ENCODE data around the gene PGLYRP3. TPM values are rescaled to one million over a fixed set of nuclear protein-coding genes. Genes with fewer than 3 reads are reported as not detected.
"Not testable (repeated sequence)": the region's sequence is repeated elsewhere in the genome, so short reads cannot be mapped to it uniquely, and the experiment has no call there.

Gene PGLYRP3
- total RNA-seq, 1 experiment from 2014 or later: not detected

DNA sequence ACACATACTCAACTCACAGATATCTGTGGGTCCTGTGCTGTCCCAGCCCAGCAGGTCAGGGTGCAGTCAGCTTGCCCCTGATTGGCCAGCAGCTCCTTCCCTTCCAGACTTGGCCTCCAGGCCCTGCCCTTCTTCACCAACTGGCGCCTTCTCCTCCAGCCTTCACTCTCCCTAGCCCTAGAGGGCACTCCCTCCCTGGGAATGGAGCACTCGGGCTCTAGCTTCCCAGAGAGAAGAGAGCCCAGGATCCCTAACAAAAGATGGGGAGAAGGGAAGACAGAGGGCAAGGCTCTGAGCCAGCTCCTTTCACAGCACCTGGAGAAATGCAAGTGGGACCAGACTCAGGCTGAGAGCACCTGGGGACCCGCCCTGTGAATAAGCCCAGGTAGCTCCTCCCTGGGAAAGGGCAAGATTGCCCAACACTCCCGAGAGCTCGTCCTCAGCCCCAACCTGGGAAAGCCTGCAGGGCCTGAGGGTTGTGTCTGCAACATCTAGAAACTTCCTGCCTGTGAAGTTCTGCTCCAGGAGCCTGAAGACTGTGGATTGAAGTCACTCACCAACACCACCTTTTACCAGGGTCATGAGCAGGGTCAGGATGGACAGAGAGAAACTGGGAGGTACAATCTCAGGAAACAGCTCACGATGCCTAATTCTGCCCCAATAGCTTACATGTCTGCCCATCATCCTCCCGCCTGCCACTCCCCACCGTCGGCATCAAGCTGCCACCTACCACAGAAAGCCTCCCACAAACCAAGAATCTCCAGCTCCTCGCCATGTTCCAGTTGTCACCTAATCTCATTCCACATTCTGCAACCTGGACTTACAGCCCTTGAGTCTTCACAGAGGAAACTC lies 36.0 kb upstream of the PGLYRP3 start, which contains the start of gene PGLYRP4:
Gene PGLYRP4, minus strand, starts transcription at position 331 of the 852 bp plus-strand sequence. CDS start 909 bp downstream, outside the sequence.
- ChIA-PET POLR2A (ENCODE audit: unreplicated experiment) (no interaction called here), CTCF (interaction anchor here (0.6 kb wide), 1 partner anchor 19 kb away, joined by 3 read pairs; no protein-coding TSS in a partner anchor)
- peaks cover 16% of the 10 kb centered on the region; the same call in 1 of the 2 replicates for H3K27me3 ChIP-seq (ENCODE audit: insufficient read depth, low read depth)
- peaks cover 4% of the 10 kb centered on the region for H3F3A ChIP-seq (ENCODE audit: insufficient read depth, low read depth)
- intact Hi-C loops (cut with micrococcal nuclease; ENCODE audit: unreplicated experiment): no loop called here
- H2AFZ ChIP-seq: no peak within 1 kb of the TSS
- H3K4me3 ChIP-seq: no peak within 1 kb of the TSS
- H3K36me3 ChIP-seq (ENCODE audit: low read depth): no peaks in the 10 kb centered on the region
- no TSS peak for BruUV-seq (replicated peaks)
- no peaks in the 10 kb centered on the region for H3K9me2 ChIP-seq (ENCODE audit: insufficient read depth)
- TF ChIP-seq EZH2 (IDR thresholded peaks at IDR 0.05; ENCODE audit: low read depth) (no peak), CTCF (conservative IDR thresholded peaks at IDR 0.05) (no peak)
- no peaks in the 10 kb centered on the region for H4K20me1 ChIP-seq (ENCODE audit: insufficient read depth)
- H3K9me3 ChIP-seq (ENCODE audit: insufficient read depth, low read depth): no peaks in the 10 kb centered on the region
- no peak for DNase-seq
- H3K27ac ChIP-seq: no peak within 1 kb of the TSS
- H3K4me2 ChIP-seq: no peak within 1 kb of the TSS
- H3K79me2 ChIP-seq (ENCODE audit: low read depth): no peaks in the 10 kb centered on the region
- H3K4me1 ChIP-seq (replicated peaks; ENCODE audit: insufficient read depth): peaks cover 9% of the 10 kb centered on the region; the same call in 1 of the 2 replicates

DNA sequence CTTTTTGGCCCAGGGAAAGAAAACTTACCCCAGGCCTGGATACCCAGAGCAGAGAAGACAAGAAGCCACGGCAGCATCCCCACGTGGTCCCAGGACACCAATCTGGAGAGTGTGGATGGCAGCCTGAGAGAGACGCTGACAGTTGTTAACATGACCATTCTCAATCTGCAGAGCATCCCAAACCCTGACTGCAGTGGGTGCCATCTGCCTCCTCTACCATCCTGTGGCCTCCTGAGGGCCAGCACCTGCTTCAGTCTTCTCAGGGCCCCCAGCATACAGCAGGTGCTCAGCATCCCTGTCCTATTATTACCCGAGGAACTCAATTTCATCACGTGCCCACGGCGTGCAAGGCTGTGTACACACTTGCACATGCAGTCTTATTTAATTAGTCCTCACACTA lies 35.1 kb upstream of the PGLYRP3 start:
- H3K36me3 ChIP-seq (ENCODE audit: low read depth): no peaks in the 10 kb centered on the region
- no TSS peak for BruUV-seq (replicated peaks)
- no peak overlapping the region for H3K27ac ChIP-seq
- peaks cover 3% of the 10 kb centered on the region; the same call in 1 of the 2 replicates for H3K4me1 ChIP-seq (replicated peaks; ENCODE audit: insufficient read depth)
- no peak overlapping the region for H3K4me3 ChIP-seq
- H3K4me2 ChIP-seq: no peak overlapping the region
- H3K27me3 ChIP-seq (ENCODE audit: insufficient read depth, low read depth): peaks cover 21% of the 10 kb centered on the region; the same call in 1 of the 2 replicates
- no peaks in the 10 kb centered on the region for H3K9me3 ChIP-seq (ENCODE audit: insufficient read depth, low read depth)
- ChIA-PET POLR2A (ENCODE audit: unreplicated experiment) (no interaction called here), CTCF (no interaction called here)
- no peaks in the 10 kb centered on the region for H3K9me2 ChIP-seq (ENCODE audit: insufficient read depth)
- H2AFZ ChIP-seq: no peak overlapping the region
- DNase-seq: no peak
- H4K20me1 ChIP-seq (ENCODE audit: insufficient read depth): no peaks in the 10 kb centered on the region
- peaks cover 4% of the 10 kb centered on the region for H3F3A ChIP-seq (ENCODE audit: insufficient read depth, low read depth)
- intact Hi-C loops (cut with micrococcal nuclease; ENCODE audit: unreplicated experiment): no loop called here
- TF ChIP-seq EZH2 (IDR thresholded peaks at IDR 0.05; ENCODE audit: low read depth): no peak
- TF ChIP-seq CTCF (conservative IDR thresholded peaks at IDR 0.05): no peak
- no peaks in the 10 kb centered on the region for H3K79me2 ChIP-seq (ENCODE audit: low read depth)

DNA sequence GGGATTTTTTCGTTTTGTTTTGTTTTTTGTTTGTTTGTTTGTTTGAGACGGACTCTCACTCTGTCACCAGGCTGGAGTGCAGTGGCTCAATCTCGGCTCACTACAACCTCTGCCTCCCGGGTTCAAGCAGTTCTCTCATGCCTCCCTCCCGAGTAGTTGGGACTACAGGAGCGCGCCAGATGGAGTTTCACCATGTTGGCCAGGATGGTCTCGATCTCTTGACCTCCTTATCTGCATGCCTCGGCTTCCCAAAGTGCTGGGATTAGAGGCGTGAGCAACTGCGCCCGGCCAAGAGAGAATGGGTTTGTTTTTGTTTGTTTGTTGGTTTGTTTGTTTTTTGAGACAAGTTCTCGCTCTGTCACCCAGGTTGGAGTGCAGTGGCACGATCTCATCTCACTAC lies 34.3 kb upstream of the PGLYRP3 start:
- H3K9me2 ChIP-seq (ENCODE audit: insufficient read depth); intact Hi-C loops (cut with micrococcal nuclease; ENCODE audit: unreplicated experiment); BruUV-seq (replicated peaks); H3K4me1 ChIP-seq (replicated peaks; ENCODE audit: insufficient read depth); H3F3A ChIP-seq (ENCODE audit: insufficient read depth, low read depth); H3K79me2 ChIP-seq (ENCODE audit: low read depth); H3K9me3 ChIP-seq (ENCODE audit: insufficient read depth, low read depth); H3K4me2 ChIP-seq; DNase-seq; H4K20me1 ChIP-seq (ENCODE audit: insufficient read depth); H3K36me3 ChIP-seq (ENCODE audit: low read depth); H2AFZ ChIP-seq; POLR2A ChIA-PET (ENCODE audit: unreplicated experiment); H3K4me3 ChIP-seq; CTCF ChIA-PET; H3K27ac ChIP-seq: not testable (repeated sequence)
- peaks cover 29% of the 10 kb centered on the region for H3K27me3 ChIP-seq (ENCODE audit: insufficient read depth, low read depth)
